ENCODE measurements around the gene PSMB5.

- no peak for TF ChIP-seq EZH2 (IDR thresholded peaks at IDR 0.05; ENCODE audit: borderline replicate concordance)
- TF ChIP-seq, protein P1, sequence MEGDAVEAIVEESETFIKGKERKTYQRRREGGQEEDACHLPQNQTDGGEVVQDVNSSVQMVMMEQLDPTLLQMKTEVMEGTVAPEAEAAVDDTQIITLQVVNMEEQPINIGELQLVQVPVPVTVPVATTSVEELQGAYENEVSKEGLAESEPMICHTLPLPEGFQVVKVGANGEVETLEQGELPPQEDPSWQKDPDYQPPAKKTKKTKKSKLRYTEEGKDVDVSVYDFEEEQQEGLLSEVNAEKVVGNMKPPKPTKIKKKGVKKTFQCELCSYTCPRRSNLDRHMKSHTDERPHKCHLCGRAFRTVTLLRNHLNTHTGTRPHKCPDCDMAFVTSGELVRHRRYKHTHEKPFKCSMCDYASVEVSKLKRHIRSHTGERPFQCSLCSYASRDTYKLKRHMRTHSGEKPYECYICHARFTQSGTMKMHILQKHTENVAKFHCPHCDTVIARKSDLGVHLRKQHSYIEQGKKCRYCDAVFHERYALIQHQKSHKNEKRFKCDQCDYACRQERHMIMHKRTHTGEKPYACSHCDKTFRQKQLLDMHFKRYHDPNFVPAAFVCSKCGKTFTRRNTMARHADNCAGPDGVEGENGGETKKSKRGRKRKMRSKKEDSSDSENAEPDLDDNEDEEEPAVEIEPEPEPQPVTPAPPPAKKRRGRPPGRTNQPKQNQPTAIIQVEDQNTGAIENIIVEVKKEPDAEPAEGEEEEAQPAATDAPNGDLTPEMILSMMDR (IDR thresholded peaks at IDR 0.05; ENCODE audit: poor library complexity): no peak
These were observed 47.4 kb downstream of the PSMB5 start for GRCh38 chr14:22987291-22987690.

All from hepatocyte (in vitro differentiated cells).